GM19372 (cell line): ENCODE results near the gene USP32.

ENCODE experiments used
- ATAC-seq: cut with Tn5 transposase; IDR thresholded peaks from one replicate; pipeline ENCODE4 v1.9.1; 2021; ENCODE audit warnings: mild to moderate bottlenecking, low read depth, moderate library complexity; ENCODE audit not compliant: unreplicated experiment

Gene USP32

GRCh38 chr17:60161598-60162330 lies 230.2 kb downstream of the USP32 start:
- ATAC-seq: no peak

GRCh38 chr17:60160829-60161501 lies 231.0 kb downstream of the USP32 start:
- no peak for ATAC-seq

- ATAC-seq: no peak
Observed at GRCh38 chr17:60159479-60159866, 232.5 kb downstream of the USP32 start.

- ATAC-seq: no peak
Observed at GRCh38 chr17:60158751-60159478, 233.0 kb downstream of the USP32 start.

- ATAC-seq: no peak
Observed at GRCh38 chr17:60157487-60158040, 234.4 kb downstream of the USP32 start.

- ATAC-seq: no peak
Observed at GRCh38 chr17:60156746-60157145, 235.2 kb downstream of the USP32 start.

GRCh38 chr17:60155815-60156214 lies 236.1 kb downstream of the USP32 start:
- ATAC-seq: no peak

GRCh38 chr17:60155427-60155814 lies 236.5 kb downstream of the USP32 start:
- ATAC-seq: no peak

GRCh38 chr17:60154616-60155426 lies 237.1 kb downstream of the USP32 start:
- ATAC-seq: no peak

- ATAC-seq: no peak
Observed at GRCh38 chr17:60153606-60154390, 238.1 kb downstream of the USP32 start.

GRCh38 chr17:60151355-60151754 lies 240.6 kb downstream of the USP32 start:
- no peak for ATAC-seq

- no peak for ATAC-seq
Observed at GRCh38 chr17:60149691-60150582, 242.0 kb downstream of the USP32 start, which contains the start of gene CA4. Gene CA4, plus strand, starts transcription at chr17:60149973. Its CDS starts 62 bp downstream, at chr17:60150035.

GRCh38 chr17:60148373-60148772 lies 243.6 kb downstream of the USP32 start:
- no peak for ATAC-seq

- ATAC-seq: no peak
Observed at GRCh38 chr17:60147553-60148223, 244.2 kb downstream of the USP32 start.

GRCh38 chr17:60146206-60146605 lies 245.7 kb downstream of the USP32 start:
- no peak for ATAC-seq

GRCh38 chr17:60145006-60145935 lies 246.7 kb downstream of the USP32 start:
- no peak for ATAC-seq
